Endothelial cell of umbilical vein (primary cell): Measurements from ENCODE around the gene RGPD3. TPM values are rescaled to one million over a fixed set of nuclear protein-coding genes. Genes with fewer than 3 reads are reported as not detected.
A peak's percentile ranks its signal among the peaks of the same experiment; 100 is the strongest.
"Not testable (repeated sequence)": the region's sequence is repeated elsewhere in the genome, so short reads cannot be mapped to it uniquely, and the experiment has no call there.

Source experiments
- Bru-seq: library from RNA; stranded (reverse); fragments of 400-500 nt; gene quantifications from one replicate; lab custom pipeline; 2021; lab: Mats Ljungman, UMichigan
- BruChase-seq, 2 experiments: library from RNA; stranded (reverse); fragments of 400-500 nt; gene quantifications; one replicate each; lab custom pipeline; 2021; lab: Mats Ljungman, UMichigan
- BruUV-seq: library from RNA; stranded (reverse); fragments of 400-500 nt; replicated peaks from 2 replicates; lab custom pipeline; 2021; lab: Mats Ljungman, UMichigan
- CTCF ChIA-PET: fragments of 300-600, 350-600 bp; sonication (Branson Sonifier 250); formaldehyde crosslinking; loops from one replicate; lab custom pipeline; 2021; ENCODE audit warnings: antibody characterized with exemption, inconsistent platforms; lab: Charles Lee
- POLR2A ChIA-PET: fragments of 300-600, 350-600 bp; sonication (Branson Sonifier 250); formaldehyde crosslinking; loops from one replicate; lab custom pipeline; 2021; ENCODE audit warnings: antibody characterized with exemption, inconsistent platforms; lab: Charles Lee
- DNase-seq: peaks from one replicate; pipeline ENCODE4 v3.0.0-alpha.2; 2011; ENCODE audit warnings: low read depth, low spot score
- FAIRE-seq: peaks from 2 replicates; lab custom pipeline; 2011; peaks lifted over from hg19 to GRCh38; lab: Jason Lieb, UNC
- H2AFZ ChIP-seq: 2 replicates; pipeline ENCODE4 v1.6.0; 2012; ENCODE audit warnings: low read depth, low read length, control low read depth, inconsistent platforms
- H3K27ac ChIP-seq: 2 replicates; pipeline ENCODE4 v1.5.1; 2011; ENCODE audit warnings: low read depth, mild to moderate bottlenecking, control low read depth, low read length, moderate library complexity; ENCODE audit not compliant: insufficient read depth
- H3K27me3 ChIP-seq, 2 experiments: 2 replicates each; pipeline versions ENCODE4 v1.6.0 to v1.6.1; 2011; ENCODE audit warnings: low read length in 2 of 2, mixed read lengths in 1 of 2; ENCODE audit not compliant: control insufficient read depth in 2 of 2, insufficient read depth in 2 of 2
- H3K36me3 ChIP-seq, 2 experiments: 2 replicates in 1 of 2; 3 replicates in 1 of 2; pipeline ENCODE4 v1.5.1; 2011; ENCODE audit warnings: low read length in 2 of 2, mild to moderate bottlenecking in 1 of 2, moderate library complexity in 1 of 2; ENCODE audit not compliant: control insufficient read depth in 2 of 2, insufficient read depth in 2 of 2; ENCODE audit errors: extremely low read depth in 1 of 2
- H3K4me1 ChIP-seq: 3 replicates; pipeline ENCODE4 v1.5.1; 2011; ENCODE audit warnings: mild to moderate bottlenecking, low read length; ENCODE audit not compliant: control insufficient read depth, insufficient read depth; ENCODE audit errors: extremely low read depth
- H3K4me2 ChIP-seq: 2 replicates; pipeline ENCODE4 v1.6.1; 2011; ENCODE audit warnings: low read length, control low read depth, mixed read lengths; ENCODE audit not compliant: insufficient read depth
- H3K4me3 ChIP-seq, 3 experiments: fragments of 200-600 bp in 1 of 3; sonication (generic), shearing (Covaris generic) in 1 of 3; replicated peaks in 1 of 3; 2 replicates each; pipeline ENCODE4 v1.5.1; 2011 to 2016; ENCODE audit warnings: control low read depth in 3 of 3, low read length in 3 of 3, mild to moderate bottlenecking in 2 of 3, inconsistent platforms in 1 of 3, low read depth in 1 of 3, moderate library complexity in 1 of 3; ENCODE audit not compliant: insufficient read depth in 1 of 3
- H3K79me2 ChIP-seq: 2 replicates; pipeline ENCODE4 v1.6.0; 2012; ENCODE audit warnings: low read length, inconsistent platforms; ENCODE audit not compliant: control insufficient read depth, insufficient read depth
- H3K9ac ChIP-seq: replicated peaks from 2 replicates; pipeline ENCODE3; 2011; ENCODE audit warnings: low read length, control low read depth; ENCODE audit not compliant: insufficient read depth; ENCODE audit errors: extremely low read depth
- H3K9me1 ChIP-seq: replicated peaks from 3 replicates; pipeline ENCODE4 v1.6.0; 2011; ENCODE audit warnings: mild to moderate bottlenecking, low read length; ENCODE audit not compliant: control insufficient read depth, insufficient read depth; ENCODE audit errors: extremely low read depth
- H3K9me3 ChIP-seq: replicated peaks from 2 replicates; pipeline ENCODE4 v1.5.1; 2012; ENCODE audit warnings: low read length, inconsistent platforms; ENCODE audit not compliant: control insufficient read depth, insufficient read depth
- H4K20me1 ChIP-seq: replicated peaks from 2 replicates; pipeline ENCODE3; 2011; ENCODE audit warnings: mild to moderate bottlenecking, low read length; ENCODE audit not compliant: control insufficient read depth, insufficient read depth; ENCODE audit errors: extremely low read depth
- CTCF ChIP-seq, 2 donors: IDR thresholded peaks; 1 replicate in 1 of 2; 2 replicates in 1 of 2; pipeline ENCODE4 v1.5.1; 2011; ENCODE audit warnings: low read length in 2 of 2, mild to moderate bottlenecking in 2 of 2, moderate library complexity in 2 of 2, control low read depth in 1 of 2, inconsistent platforms in 1 of 2, low read depth in 1 of 2; ENCODE audit not compliant: insufficient read depth in 1 of 2; ENCODE audit errors: extremely low read depth in 1 of 2
- EZH2 ChIP-seq: IDR thresholded peaks from 2 replicates; pipeline ENCODE4 v1.6.1; 2012; ENCODE audit warnings: borderline replicate concordance, low read depth, mild to moderate bottlenecking, moderate library complexity, low read length, inconsistent platforms; ENCODE audit not compliant: severe bottlenecking
- FOS ChIP-seq: IDR thresholded peaks from 2 replicates; pipeline ENCODE4 v1.6.1; 2011; ENCODE audit warnings: mild to moderate bottlenecking, low read length, moderate library complexity, borderline replicate concordance; ENCODE audit not compliant: insufficient read depth
- GATA2 ChIP-seq: IDR thresholded peaks from 2 replicates; pipeline ENCODE4 v1.7.0; 2011; ENCODE audit warnings: low read depth, mild to moderate bottlenecking, moderate library complexity, mixed read lengths, low read length; ENCODE audit not compliant: insufficient read length, insufficient read depth
- JUN ChIP-seq: IDR thresholded peaks from 2 replicates; pipeline ENCODE4 v1.6.1; 2011; ENCODE audit warnings: borderline replicate concordance, low read depth; ENCODE audit not compliant: insufficient read length, insufficient read depth
- MYC ChIP-seq: IDR thresholded peaks from one replicate; pipeline ENCODE4 v1.6.1; 2011; ENCODE audit warnings: mild to moderate bottlenecking, low read depth, low read length
- POLR2A ChIP-seq: IDR thresholded peaks from 2 replicates; pipeline ENCODE4 v1.6.1; 2012; ENCODE audit warnings: low read depth, mild to moderate bottlenecking, control low read depth, low read length
- POLR2AphosphoS5 ChIP-seq: IDR thresholded peaks from 2 replicates; pipeline ENCODE4 v1.6.1; 2012; ENCODE audit warnings: low read depth, mild to moderate bottlenecking, control low read depth, low read length, moderate library complexity; ENCODE audit not compliant: insufficient read depth
- dilution Hi-C: fragments of 300-500 bp; cut with MboI; formaldehyde crosslinking; loops from one replicate; pipeline ENCODE4 v1.15.0; 2019; ENCODE audit warnings: low sequenced_read_pairs; ENCODE audit not compliant: extremely low pct_ligation_motif_present
- intact Hi-C: fragments of 100-400 bp; cut with micrococcal nuclease; formaldehyde crosslinking; loops from one replicate; pipeline ENCODE4 v1.10.0; 2022
- long read RNA-seq: library from polyadenylated mRNA; stranded (forward); transcript quantifications from one replicate; pipeline ENCODE4 v2.0.0, GENCODE V29; 2021
- polyA minus RNA-seq, 3 experiments: library from RNA; depleted of rRNA, polyadenylated mRNA; stranded (reverse); fragments of >200 nt; gene quantifications; 1 replicate in 1 of 3; 2 replicates in 2 of 3; pipeline ENCODE4 v1.2.3, GENCODE V29; 2011
- polyA plus RNA-seq, 4 experiments: library from polyadenylated mRNA; depleted of rRNA in 3 of 4; stranded (reverse) in 3 of 4; unstranded in 1 of 4; fragments of >200 nt; gene quantifications; 2 replicates each; pipeline versions ENCODE4 v1.2.1 to v1.2.3, GENCODE V29; 2011 to 2012; ENCODE audit warnings: missing spikeins in 1 of 4
- total RNA-seq: library from RNA; stranded (reverse); gene quantifications from 2 replicates; pipeline ENCODE4 v1.2.3, GENCODE V29; 2021
- TF ChIP-seq, protein P1 (sequence below): IDR thresholded peaks from 2 replicates; pipeline ENCODE4 v1.6.1; 2011; ENCODE audit not compliant: insufficient read depth, insufficient read length

Gene RGPD3
- not detected in 2 replicates for total RNA-seq
- 0.02 and 0.04 TPM in 2 replicates for polyA plus RNA-seq
- 0.04 and 0.06 TPM in 2 replicates for polyA plus RNA-seq (2011; cell fraction: cytosol; rRNA removed)
- polyA plus RNA-seq (2011; cell fraction: nucleus; rRNA removed), result 0.18 and 0.41 TPM in 2 replicates
- 0.19 and 0.33 TPM in 2 replicates for polyA plus RNA-seq (2012)
- polyA minus RNA-seq, result 0.15 and 0.25 TPM in 2 replicates
- polyA minus RNA-seq (2011; cell fraction: cytosol; rRNA and poly(A)+ RNA removed), result not detected
- polyA minus RNA-seq (2011; cell fraction: nucleus; rRNA and poly(A)+ RNA removed), result 0.43 and 0.53 TPM in 2 replicates
- Bru-seq, nascent RNA, result percentile 23 among the genes with signal in this experiment
- percentile 20 among the genes with signal in this experiment for BruChase-seq, experiment 1, labeled RNA remaining after a 6-hour chase
- percentile 24 among the genes with signal in this experiment for BruChase-seq, experiment 2, labeled RNA remaining after a 2-hour chase
- long read RNA-seq, partial matches to known transcripts, result 1 of 1 reads
- long read RNA-seq, other reads (novel, unspliced or antisense), result 0 of 1 reads

- POLR2A ChIA-PET, H4K20me1 ChIP-seq, H3K79me2 ChIP-seq, H3K9me3 ChIP-seq, H3K27ac ChIP-seq, FAIRE-seq, H3K4me2 ChIP-seq, dilution Hi-C loops, intact Hi-C loops, H3K27me3 ChIP-seq, H3K36me3 ChIP-seq, H2AFZ ChIP-seq, H3K4me1 ChIP-seq, H3K9me1 ChIP-seq, H3K9ac ChIP-seq, CTCF ChIA-PET, H3K4me3 ChIP-seq, DNase-seq, BruUV-seq: not testable (repeated sequence)
Measured at GRCh38 chr2:106468107-106468506, at the start of gene RGPD3. Gene RGPD3 (minus strand): TSS chr2:106468413. CDS start chr2:106468288, 125 bp downstream.

- FAIRE-seq, result no peak
Measured at GRCh38 chr2:106517329-106517728, 49.1 kb upstream of the RGPD3 start.

More at GRCh38 chr2:106517329-106517728, 49.1 kb upstream of the RGPD3 start:
- H3K27me3 ChIP-seq, result no peaks in the 10 kb centered on the region
- H3K9me1 ChIP-seq, result no peaks in the 10 kb centered on the region
- no peak overlapping the region for H3K4me3 ChIP-seq
- POLR2A ChIA-PET, result no interaction called here
- no peak for DNase-seq
- H3K9ac ChIP-seq, result no peak overlapping the region
- H2AFZ ChIP-seq, result no peak overlapping the region
- CTCF ChIA-PET, result no interaction called here
- intact Hi-C loops, result no loop called here
- H3K79me2 ChIP-seq, result no peaks in the 10 kb centered on the region
- TF ChIP-seq CTCF (IDR thresholded peaks at IDR 0.05; ENCODE audit: extremely low read depth in 1 of 2, insufficient read depth in 1 of 2, low read depth in 1 of 2, low read length in 2 of 2), result no peak
- TF ChIP-seq POLR2A, result no peak
- TF ChIP-seq GATA2, result no peak
- no peak for TF ChIP-seq JUN
- TF ChIP-seq POLR2AphosphoS5, result no peak
- no peak for TF ChIP-seq MYC
- TF ChIP-seq, protein P1, sequence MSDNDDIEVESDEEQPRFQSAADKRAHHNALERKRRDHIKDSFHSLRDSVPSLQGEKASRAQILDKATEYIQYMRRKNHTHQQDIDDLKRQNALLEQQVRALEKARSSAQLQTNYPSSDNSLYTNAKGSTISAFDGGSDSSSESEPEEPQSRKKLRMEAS, result no peak
- TF ChIP-seq FOS, result no peak
- TF ChIP-seq EZH2, result no peak
- H4K20me1 ChIP-seq, result no peaks in the 10 kb centered on the region
- dilution Hi-C loops, result no loop called here
- H3K9me3 ChIP-seq, result no peaks in the 10 kb centered on the region
- H3K4me2 ChIP-seq, result no peak overlapping the region
- H3K4me1 ChIP-seq, result no peaks in the 10 kb centered on the region
- H3K36me3 ChIP-seq, result no peaks in the 10 kb centered on the region
- no TSS peak for BruUV-seq
- H3K27ac ChIP-seq, result no peak overlapping the region
